NCI-H2081 (cell line): ENCODE results near the gene PNMA1.

Experiments used
- DNase-seq, 2 experiments: peaks; one replicate each; lab custom pipeline; 2025; lab: John Stamatoyannopoulos, UW

The PNMA1 gene

GRCh38 chr14:73713803-73714655, at the start of gene PNMA1:
TSS of gene PNMA1 (minus strand) at chr14:73714384. CDS start at chr14:73713639, 745 bp downstream.
- DNase-seq, result peak; percentile 79 to 89

GRCh38 chr14:73763396-73763795, 49.2 kb upstream of the PNMA1 start:
- peak in 1 of 2 experiments; percentile 11 for DNase-seq

GRCh38 chr14:73762375-73762822, 48.2 kb upstream of the PNMA1 start:
- no peak for DNase-seq

GRCh38 chr14:73761618-73762355, 47.6 kb upstream of the PNMA1 start:
- DNase-seq, result no peak

- DNase-seq, result no peak
Measured at GRCh38 chr14:73760598-73761586, 46.7 kb upstream of the PNMA1 start.

GRCh38 chr14:73759714-73760597, 45.8 kb upstream of the PNMA1 start:
- peak; percentile 89 to 92 for DNase-seq

- peak; percentile 38 to 49 for DNase-seq
Measured at GRCh38 chr14:73759183-73759713, 45.1 kb upstream of the PNMA1 start.

GRCh38 chr14:73758392-73759182, 44.4 kb upstream of the PNMA1 start:
- peak; percentile 62 to 75 for DNase-seq

GRCh38 chr14:73757876-73758391, 43.8 kb upstream of the PNMA1 start:
- DNase-seq, result no peak

GRCh38 chr14:73757381-73757780, 43.2 kb upstream of the PNMA1 start:
- DNase-seq, result no peak

GRCh38 chr14:73755434-73756014, 41.3 kb upstream of the PNMA1 start:
- DNase-seq, result no peak

GRCh38 chr14:73754911-73755360, 40.8 kb upstream of the PNMA1 start:
- DNase-seq, result no peak

- DNase-seq, result no peak
Measured at GRCh38 chr14:73753887-73754795, 40.0 kb upstream of the PNMA1 start.

GRCh38 chr14:73753124-73753886, 39.1 kb upstream of the PNMA1 start:
- DNase-seq, result peak in 1 of 2 experiments; percentile 10

GRCh38 chr14:73752297-73752992, 38.3 kb upstream of the PNMA1 start:
- DNase-seq, result peak; percentile 28 to 61

GRCh38 chr14:73751157-73751691, 37.0 kb upstream of the PNMA1 start:
- DNase-seq, result no peak
